NCI-H1436 (cell line): ENCODE results near the gene CRELD2.
A peak's percentile ranks its signal among the peaks of the same experiment; 100 is the strongest.

Source experiments
- DNase-seq: peaks from one replicate; lab custom pipeline; 2025; lab: John Stamatoyannopoulos, UW

Gene CRELD2

GRCh38 chr22:49911881-49912625 lies 6.4 kb upstream of the CRELD2 start:
- no peak for DNase-seq

DNA sequence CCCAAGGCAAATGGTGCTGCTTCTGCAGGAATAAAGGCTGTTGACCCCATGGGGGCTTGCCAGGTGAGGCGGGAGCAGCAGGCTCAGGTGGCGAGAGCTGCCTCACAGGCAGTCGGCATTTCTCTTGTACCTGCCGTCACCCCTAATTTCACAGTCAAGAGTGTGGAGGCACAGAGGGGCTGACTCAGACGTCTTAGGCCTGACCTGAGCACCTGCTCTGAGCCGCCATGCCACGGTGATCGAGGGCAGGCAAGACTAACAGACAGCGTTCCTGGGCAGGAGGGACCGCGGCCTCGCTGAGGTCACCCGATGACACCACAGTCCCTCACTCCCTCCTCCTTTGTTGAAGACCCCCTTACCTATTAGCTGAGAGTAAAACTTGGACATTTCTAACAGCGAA lies 5.4 kb upstream of the CRELD2 start:
- DNase-seq, result no peak

DNA sequence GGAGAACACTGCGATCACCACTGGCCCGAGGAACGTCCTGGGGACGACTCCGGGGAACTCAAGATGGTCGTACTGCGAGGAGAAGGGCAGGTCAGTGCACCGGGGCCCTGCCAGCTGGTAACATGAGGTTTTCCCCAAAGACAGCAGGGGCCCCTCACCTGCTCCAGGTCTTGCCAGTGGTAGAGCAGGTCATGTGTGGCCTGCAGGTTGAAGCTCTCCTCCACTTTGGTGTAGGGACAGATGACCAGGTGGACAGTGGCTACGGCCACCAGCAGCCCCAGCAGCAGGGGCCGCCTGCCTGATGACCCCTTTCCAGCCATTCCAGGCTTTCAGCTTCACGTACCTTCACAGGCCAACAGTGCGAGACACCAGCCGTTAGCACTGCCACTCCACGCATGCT lies 5.0 kb upstream of the CRELD2 start:
- DNase-seq, result no peak

- no peak for DNase-seq
Measured at GRCh38 chr22:49914256-49914655, 4.2 kb upstream of the CRELD2 start.

GRCh38 chr22:49915610-49916009 lies 2.8 kb upstream of the CRELD2 start:
- DNase-seq, result no peak

- DNase-seq, result no peak
Measured at GRCh38 chr22:49916831-49917230, 1.6 kb upstream of the CRELD2 start.

DNA sequence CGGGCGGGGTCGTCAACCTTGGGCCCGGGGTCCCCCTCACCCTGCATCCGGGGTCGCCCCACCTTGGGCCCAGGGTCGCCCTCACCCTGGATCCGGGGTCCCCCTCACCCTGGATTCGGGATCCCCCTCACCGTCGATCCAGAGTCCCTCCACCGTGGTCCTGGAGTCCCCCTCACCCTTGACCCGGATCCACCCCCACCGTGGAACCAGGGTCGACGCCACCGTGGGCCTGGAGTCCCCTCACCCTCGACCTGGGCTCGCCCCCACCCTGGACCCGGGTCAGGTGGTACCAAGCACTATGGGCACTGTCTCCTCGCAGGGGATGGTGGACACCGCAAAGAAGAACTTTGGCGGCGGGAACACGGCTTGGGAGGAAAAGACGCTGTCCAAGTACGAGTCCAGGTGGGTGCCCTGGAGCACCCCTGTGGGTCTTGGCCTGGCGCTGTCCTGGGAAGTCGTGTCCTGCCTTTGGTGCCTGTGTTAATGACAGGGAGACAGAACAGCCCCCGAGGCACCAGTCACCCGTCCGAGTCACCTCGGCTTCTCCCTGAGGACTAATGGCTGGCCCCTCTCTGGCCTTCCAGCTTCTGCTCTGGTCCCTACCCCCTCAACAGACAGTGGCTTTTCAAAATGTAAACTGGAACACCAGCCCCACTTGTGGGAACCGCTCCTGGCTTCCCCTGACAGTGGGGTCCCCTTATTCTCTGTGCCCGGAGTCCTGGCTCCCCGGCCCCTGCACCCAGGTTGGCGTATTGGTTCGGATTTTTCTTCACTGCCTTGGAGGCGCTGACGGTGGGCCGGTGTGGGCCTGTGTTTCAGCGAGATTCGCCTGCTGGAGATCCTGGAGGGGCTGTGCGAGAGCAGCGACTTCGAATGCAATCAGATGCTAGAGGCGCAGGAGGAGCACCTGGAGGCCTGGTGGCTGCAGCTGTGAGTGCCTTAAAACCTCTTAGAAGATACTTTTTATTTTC lies 762 bp downstream of the CRELD2 start:
- DNase-seq, result no peak

DNA sequence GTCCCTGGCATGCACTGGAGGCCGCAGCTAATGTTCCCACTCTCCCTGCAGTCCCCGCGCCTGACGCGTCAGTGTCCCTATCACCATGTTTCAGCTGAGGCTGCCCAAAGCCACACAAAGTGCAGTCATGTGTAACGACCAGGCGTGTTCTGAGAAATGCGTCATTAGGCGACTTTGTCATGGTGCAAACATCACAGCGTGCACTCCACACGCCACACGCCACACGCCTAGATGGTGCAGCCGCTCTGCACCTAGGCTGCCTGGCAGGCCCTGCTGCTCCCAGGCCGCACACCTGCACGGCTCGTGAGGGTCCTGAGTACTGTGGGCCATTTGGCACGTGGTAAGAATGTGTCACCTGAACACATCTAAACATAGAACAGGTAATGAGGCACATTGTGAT lies 2.4 kb downstream of the CRELD2 start:
- no peak for DNase-seq

DNA sequence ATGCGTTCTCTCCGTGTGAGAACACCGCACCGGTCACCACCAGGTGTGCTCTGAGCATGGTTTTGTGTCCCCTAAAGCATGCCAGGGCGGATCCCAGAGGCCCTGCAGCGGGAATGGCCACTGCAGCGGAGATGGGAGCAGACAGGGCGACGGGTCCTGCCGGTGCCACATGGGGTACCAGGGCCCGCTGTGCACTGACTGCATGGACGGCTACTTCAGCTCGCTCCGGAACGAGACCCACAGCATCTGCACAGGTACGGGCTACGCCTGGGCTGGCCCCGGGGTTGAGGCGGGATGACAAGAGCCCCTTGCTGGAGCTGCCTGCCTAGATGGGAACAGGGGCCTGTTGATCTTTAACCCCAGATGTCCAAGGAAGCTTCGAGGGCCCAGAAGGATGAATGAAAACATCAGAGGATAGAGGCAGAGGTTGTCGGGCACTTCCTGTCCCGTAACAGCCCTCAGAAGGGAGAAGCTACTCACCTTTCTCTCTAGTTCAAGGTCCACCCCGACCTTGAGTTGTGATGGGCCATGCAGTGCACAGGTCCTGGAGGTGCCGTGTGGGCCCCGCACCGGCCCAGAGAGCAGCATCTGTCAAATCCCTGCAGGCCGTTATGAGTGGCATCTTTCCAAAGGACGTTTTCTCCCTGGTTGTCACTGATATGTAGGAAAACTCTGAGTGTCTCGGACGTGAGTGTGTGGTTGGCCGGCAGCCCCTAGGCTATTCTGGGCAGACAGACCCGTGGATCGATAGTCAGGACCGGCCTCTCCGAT lies 3.3 kb downstream of the CRELD2 start:
- no peak for DNase-seq

DNA sequence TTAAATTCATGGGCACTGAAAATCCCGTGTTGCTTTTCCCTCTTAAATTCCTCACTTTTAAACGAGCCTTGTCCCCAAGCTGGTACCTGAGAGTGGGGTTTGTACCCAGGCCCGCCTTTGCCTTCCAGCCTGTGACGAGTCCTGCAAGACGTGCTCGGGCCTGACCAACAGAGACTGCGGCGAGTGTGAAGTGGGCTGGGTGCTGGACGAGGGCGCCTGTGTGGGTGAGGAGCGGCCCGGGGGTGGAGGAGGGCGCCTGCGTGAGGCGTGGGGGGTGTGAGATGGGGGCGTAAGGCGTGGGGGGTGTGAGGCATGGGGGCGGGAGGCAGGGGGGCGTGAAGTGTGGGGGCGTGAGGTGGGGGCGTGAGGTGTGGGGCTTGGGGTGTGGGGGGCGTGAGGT lies 4.0 kb downstream of the CRELD2 start:
- DNase-seq, result no peak

DNA sequence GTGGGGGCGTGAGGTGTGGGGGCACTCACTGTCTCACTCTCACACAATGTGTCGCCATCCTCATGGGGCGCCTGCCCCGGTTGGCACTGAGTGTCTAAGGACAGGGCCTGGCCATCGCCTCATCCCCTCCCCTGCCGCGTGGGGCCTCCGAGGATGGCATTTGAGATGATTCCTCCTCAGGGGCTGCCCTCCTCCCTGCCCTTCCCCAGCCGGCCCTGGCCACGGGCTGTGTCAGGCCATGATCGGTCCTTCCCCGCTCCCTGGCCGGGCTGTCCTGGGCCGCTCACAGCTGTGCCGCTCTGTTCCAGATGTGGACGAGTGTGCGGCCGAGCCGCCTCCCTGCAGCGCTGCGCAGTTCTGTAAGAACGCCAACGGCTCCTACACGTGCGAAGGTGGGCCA lies 4.5 kb downstream of the CRELD2 start:
- DNase-seq, result no peak

DNA sequence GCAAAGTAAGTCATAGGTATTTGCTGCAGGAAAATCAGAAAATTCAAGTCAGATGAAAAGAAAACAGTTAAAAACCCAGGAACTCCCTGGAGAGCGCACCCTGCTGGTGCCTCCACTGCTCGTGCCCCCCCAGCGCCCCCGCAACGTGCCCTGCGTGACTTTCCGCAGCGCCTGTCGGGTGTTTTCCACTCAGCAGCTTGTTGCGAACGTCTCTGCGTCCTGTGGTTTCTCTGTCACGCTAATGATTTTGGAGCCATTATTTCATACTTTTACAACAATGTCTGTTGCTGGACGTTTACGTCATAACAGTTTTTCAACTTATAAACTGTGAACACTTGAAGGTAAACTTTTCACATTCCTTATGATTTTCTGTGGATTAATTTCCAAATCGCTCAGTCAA lies 5.0 kb downstream of the CRELD2 start:
- no peak for DNase-seq

- no peak for DNase-seq
Measured at GRCh38 chr22:49924113-49924833, 5.8 kb downstream of the CRELD2 start.

DNA sequence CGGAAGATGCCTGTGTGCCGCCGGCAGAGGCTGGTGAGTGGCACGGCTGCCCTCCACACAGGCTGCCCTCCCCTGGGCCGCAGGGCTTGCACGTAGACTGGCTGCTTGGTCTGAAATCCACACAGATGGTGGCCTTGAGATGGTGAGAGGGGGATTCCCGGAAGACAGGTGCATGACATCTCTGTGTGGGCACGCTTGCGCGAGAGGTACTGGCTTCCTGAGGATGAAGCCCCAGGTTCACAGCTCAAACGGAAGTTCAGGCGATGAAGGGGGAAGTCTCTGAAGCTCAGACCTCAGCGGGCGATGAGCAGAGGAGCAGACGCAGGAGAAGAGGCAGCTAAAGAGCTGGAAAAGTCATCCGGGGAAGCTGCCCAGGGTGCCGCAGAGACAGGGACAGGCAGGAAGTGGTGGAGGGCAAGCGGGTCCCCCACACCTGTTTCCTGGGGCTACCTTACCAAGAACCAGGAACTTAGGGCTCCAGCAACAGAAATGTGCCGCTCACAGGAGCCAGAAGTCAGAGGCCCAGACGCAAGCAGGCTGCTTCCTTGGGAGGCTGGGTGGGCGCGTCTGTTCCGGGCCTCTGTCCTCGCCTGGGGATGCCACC lies 7.2 kb downstream of the CRELD2 start:
- DNase-seq, result no peak

DNA sequence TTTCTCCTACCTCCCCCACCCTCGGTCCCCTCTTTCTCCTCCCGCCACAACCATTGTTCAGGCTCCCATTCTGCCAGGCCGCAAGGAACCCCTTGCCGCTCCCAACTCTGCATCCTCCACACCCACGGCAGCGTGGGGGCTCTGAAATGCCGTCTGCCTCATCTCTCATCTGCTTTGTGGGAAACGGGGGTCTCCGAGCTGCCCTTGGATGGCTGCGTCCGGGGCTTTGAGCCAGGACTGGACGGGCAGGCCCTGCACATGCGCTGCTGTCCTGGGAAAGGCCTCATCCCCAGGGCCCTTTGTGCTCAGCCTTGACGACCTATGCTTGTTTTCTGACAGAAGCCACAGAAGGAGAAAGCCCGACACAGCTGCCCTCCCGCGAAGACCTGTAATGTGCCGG lies 8.5 kb downstream of the CRELD2 start:
- DNase-seq, result no peak

DNA sequence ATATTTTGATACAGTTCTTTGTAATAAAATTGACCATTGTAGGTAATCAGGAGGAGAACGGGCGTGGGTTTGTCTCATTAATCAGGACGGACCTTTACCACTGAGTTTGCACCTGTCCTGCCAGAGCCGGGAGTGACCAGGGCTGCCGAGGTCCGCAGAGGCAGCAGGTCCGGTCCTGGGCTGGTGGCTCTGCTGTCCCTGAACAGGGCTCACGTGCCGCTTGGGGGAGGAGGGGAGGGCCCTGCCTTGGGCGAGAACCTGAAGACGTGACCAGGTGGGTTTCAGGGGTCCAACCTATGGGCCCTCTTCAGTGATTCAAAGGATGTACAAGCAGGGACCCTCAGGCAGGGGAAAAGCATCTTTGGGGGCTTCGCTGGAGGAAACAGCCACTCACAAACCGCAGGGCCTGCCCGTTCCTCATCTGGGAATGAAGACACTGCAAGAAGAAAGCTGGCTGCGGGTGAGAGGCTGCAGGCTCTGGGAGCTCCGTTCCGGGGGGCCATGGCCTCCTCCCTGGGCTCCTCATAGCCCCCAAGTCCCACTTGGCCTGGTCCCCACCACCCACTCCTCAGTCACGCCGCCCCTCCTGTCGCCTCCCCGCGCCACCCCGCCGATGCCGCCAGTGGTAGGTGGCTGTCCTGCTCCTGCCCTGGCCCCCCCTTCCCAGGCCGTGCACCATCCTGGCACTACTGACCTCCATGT lies 9.2 kb downstream of the CRELD2 start:
- DNase-seq, result no peak

DNA sequence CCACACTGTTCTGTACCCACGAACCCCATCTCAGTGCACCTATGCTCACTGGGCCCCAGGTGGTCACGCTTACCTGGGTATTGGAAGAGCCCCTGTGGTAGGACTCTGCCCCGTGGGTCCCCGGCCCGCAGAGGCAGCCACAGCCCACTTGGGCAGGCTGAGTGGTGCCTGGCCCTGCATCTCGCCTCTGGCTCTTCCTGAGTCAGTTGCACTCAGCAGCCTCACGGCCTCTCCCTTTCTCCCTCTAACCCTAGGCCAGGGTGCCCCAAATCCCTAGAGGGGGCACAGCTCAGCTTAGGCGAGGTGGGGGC lies 9.7 kb downstream of the CRELD2 start:
- DNase-seq, result no peak

DNA sequence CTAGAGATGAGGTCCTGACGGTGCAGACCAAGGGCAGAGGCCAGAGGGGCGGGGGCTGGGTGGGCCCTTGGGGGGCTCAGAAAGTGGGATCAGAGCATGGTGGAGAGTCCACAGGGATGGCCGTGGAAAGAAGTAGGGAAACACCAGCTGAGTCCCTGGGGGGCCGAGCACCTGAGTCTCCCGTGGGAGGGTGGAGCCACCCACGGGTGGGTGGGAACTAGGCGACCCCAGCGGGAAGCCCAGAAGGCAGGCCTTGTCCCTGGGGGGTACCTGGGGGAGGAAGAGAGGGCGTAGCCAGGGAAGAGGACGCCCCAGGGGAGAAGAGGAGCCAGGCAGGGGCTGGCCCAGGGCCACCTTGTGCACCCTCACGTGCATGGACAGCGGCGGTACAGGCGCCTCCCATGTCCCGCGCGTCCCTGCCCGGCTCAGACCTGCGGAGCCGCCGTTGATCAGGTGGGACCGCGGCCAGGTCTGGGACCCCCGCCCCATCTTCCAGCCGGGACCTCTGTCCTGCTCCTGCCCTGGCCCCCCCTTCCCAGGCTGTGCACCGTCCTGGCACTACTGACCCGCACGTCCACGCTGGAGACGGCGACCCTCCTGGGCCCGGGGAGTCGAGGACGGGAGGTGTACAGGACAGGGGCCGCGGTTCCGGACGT lies 10.2 kb downstream of the CRELD2 start:
- DNase-seq, result no peak

- peak; percentile 62 for DNase-seq
Measured at GRCh38 chr22:49929211-49929979, 11.0 kb downstream of the CRELD2 start.
